Suprapubic skin (tissue), 4 donors: Measurements from ENCODE around the gene PIP4P1.

ENCODE experiments used
- POLR2A ChIP-seq, 2 donors: fragments of 450-650 bp; IDR thresholded peaks; one replicate each; pipeline ENCODE4 v1.6.1; 2017; ENCODE audit warnings: antibody characterized with exemption in 2 of 2, mild to moderate bottlenecking in 2 of 2, moderate library complexity in 2 of 2
- POLR2AphosphoS5 ChIP-seq, 3 donors: sonication (generic); formaldehyde crosslinking; IDR thresholded peaks; one replicate each; pipeline ENCODE4 v1.6.1; 2017; ENCODE audit warnings: antibody characterized with exemption in 3 of 3
- TF ChIP-seq, protein P1 (sequence below), 2 donors: fragments of 200-600 bp in 1 of 2; fragments of 450-650 bp in 1 of 2; sonication (generic) in 1 of 2; IDR thresholded peaks; one replicate each; pipeline ENCODE4 v1.5.1; 2016 to 2019; ENCODE audit warnings: antibody characterized with exemption in 2 of 2, mild to moderate bottlenecking in 1 of 2, moderate library complexity in 1 of 2

GRCh38 chr14:20421267-20421666 lies 40.0 kb downstream of the PIP4P1 start:
- no peak for TF ChIP-seq POLR2A (IDR thresholded peaks at IDR 0.05)
- TF ChIP-seq POLR2AphosphoS5 (IDR thresholded peaks at IDR 0.05): no peak
- TF ChIP-seq, protein P1, sequence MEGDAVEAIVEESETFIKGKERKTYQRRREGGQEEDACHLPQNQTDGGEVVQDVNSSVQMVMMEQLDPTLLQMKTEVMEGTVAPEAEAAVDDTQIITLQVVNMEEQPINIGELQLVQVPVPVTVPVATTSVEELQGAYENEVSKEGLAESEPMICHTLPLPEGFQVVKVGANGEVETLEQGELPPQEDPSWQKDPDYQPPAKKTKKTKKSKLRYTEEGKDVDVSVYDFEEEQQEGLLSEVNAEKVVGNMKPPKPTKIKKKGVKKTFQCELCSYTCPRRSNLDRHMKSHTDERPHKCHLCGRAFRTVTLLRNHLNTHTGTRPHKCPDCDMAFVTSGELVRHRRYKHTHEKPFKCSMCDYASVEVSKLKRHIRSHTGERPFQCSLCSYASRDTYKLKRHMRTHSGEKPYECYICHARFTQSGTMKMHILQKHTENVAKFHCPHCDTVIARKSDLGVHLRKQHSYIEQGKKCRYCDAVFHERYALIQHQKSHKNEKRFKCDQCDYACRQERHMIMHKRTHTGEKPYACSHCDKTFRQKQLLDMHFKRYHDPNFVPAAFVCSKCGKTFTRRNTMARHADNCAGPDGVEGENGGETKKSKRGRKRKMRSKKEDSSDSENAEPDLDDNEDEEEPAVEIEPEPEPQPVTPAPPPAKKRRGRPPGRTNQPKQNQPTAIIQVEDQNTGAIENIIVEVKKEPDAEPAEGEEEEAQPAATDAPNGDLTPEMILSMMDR (IDR thresholded peaks at IDR 0.05): no peak
